NCI-H128 (cell line): ENCODE measurements around the gene MAP2K5.

Source experiments
- DNase-seq: peaks from one replicate; lab custom pipeline; 2025; ENCODE audit not compliant: unreplicated experiment; lab: John Stamatoyannopoulos, UW

MAP2K5 gene

GRCh38 chr15:67852418-67852817, 309.9 kb downstream of the MAP2K5 start:
- no peak for DNase-seq

DNA sequence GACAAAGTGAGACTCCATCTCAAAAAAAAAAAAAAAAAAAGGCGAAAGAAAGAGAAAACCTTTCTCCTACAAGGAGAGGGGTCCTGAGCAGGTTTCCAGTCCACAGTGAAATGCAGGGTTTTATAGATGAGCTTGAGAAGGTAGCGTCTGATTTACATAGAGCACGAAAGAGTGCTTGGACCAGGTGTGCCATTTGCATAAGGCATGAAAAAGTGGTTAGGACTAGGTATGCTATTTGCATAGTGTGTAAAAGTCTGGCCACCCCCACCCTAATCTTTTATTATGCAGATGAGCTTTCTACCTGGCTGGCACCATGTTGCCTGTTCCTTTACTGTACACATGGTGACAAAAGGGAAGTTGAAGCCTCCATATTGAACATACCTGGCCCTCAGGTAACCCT, 311.0 kb downstream of the MAP2K5 start:
- no peak for DNase-seq

DNA sequence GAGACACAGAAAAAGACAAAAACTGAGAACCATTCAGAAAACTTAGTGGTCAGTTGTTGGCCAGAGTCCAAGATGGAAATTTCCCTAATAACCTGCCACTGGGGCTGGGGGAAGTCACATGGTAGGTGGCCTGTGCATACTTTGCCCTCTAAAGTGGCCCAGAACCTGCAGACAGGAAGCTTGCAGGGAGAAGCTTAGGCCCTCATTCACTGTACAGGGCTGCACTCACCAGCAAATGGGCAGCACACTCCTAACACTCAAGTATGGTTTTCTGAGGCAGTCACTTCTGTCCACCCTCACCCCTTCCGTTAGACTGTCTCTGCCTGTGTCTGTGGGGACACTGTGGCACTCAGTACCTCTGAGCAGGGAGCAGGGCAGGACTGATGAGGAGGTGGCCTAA, 311.9 kb downstream of the MAP2K5 start:
- DNase-seq: no peak

- DNase-seq: no peak
These were observed 313.3 kb downstream of the MAP2K5 start for GRCh38 chr15:67855842-67856241.
